ENCODE results near the gene COG1. TPM values are rescaled to one million over a fixed set of nuclear protein-coding genes. Genes with fewer than 3 reads are reported as not detected.

COG1 gene
- total and polyA plus RNA-seq, 10 donors, result 8.9 to 48.8 (median 32.2) TPM

DNA sequence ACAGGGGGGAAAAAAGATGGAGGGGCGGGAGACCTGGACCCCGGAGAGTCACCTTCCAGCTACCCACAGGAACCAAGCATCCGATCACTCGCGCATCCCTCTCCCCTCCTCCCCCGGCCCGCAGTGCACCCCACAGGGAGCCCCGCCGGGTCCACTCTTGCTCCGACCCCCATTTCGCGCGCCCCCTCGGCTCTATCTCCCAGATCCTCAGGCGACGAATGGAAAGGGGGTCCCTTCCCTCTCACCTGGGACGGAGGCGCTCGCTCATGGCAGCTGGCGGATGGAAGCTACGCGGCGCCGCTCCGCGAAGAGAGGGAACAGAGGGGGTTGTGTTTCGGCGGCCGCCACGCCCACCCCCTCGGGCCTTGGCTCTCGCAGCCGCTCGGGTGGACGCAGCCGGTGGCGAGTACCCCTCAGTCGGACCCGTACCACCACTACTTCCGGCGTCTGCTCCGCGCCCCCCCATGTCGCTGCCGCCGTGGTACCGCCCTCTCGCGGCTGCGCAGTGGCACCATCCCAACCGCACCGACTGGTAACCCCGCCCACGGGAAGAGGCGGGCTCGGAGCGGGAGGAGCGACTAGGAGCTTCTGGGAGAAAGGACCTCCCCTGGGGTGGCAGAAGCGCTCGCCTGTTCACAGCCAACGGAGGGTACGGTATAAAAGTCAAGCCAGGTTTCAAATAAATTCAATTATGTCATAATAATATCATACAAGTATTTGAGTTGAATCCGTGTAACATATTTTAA is 39.2 kb downstream of the COG1 start:
- H3K27ac ChIP-seq, result peak overlapping the region; percentile 73 to 92 (median 88)
- H3K4me1 ChIP-seq, result peaks cover 33 to 81% (median 59%) of the 10 kb centered on the region in 6 donors
- no peaks in the 10 kb centered on the region for H3K27me3 ChIP-seq (replicated peaks in 1 of 7)
- intact Hi-C loops (cut with DNase I; ENCODE audit: low total_unique reads), result loop anchor here (5.0 kb wide), 1 partner anchor 35 kb away; no protein-coding TSS in a partner anchor
- WGBS, 5 donors, result 0% methylated on average over 33 to 63 of the region's 63 CpGs
- TF ChIP-seq POLR2AphosphoS5 (IDR thresholded peaks at IDR 0.05) (peak; percentile 93 to 97 (median 96)), POLR2A (IDR thresholded peaks at IDR 0.05) (peak in 1 of 3 donors; percentile 17)
- TF ChIP-seq, protein P1, sequence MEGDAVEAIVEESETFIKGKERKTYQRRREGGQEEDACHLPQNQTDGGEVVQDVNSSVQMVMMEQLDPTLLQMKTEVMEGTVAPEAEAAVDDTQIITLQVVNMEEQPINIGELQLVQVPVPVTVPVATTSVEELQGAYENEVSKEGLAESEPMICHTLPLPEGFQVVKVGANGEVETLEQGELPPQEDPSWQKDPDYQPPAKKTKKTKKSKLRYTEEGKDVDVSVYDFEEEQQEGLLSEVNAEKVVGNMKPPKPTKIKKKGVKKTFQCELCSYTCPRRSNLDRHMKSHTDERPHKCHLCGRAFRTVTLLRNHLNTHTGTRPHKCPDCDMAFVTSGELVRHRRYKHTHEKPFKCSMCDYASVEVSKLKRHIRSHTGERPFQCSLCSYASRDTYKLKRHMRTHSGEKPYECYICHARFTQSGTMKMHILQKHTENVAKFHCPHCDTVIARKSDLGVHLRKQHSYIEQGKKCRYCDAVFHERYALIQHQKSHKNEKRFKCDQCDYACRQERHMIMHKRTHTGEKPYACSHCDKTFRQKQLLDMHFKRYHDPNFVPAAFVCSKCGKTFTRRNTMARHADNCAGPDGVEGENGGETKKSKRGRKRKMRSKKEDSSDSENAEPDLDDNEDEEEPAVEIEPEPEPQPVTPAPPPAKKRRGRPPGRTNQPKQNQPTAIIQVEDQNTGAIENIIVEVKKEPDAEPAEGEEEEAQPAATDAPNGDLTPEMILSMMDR (IDR thresholded peaks at IDR 0.05 in 8 of 11, conservative IDR thresholded peaks at IDR 0.05 in 3 of 11), result peak in 10 of 11 experiments; percentile 4 to 71 (median 47)
- H3K36me3 ChIP-seq, result peaks cover 0 to 24% (median 13%) of the 10 kb centered on the region in 6 donors
- DNase-seq, result peak; percentile 99
- peak overlapping the region; percentile 80 to 99 (median 92) for H3K4me3 ChIP-seq
- H3K9me3 ChIP-seq, result no peaks in the 10 kb centered on the region

DNA sequence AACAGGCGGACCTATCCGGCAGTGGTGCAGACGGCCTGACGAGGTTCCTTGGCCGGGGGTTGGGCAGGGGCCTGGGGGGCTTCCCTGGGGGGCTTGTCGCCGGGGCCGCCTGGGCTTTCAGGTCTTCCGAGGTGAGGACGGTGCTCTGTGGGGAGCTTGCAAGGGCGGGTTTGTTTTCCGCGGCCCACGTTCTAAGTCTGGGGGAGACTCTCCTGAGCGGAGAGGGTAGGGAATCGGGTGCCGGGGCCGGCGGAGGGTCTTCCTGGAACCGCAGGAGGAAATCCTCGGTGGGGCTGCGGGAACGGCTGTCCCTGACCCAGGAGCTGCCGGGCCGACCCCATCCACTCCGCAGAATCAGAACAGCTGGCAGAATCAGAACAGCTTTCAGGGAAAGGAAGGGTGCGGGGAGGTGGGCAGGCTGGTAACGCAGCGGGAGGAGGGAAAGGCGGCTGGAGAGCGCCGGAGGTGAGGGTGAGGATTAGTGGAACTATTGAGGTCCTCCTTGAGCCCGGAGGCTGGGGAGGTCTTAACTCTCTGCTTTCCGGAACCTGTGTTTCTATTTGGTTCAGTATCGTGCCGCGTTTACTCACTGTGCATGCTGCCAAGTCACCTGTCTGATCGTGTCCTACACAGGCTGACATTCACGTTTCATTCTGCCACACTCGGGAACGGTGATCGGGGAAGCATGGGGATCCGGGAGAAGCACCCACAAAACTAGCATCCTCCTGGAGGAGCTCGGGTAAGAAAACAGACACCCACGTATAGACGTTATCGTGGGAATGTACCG is 39.9 kb downstream of the COG1 start:
- TF ChIP-seq POLR2AphosphoS5 (IDR thresholded peaks at IDR 0.05) (no peak), POLR2A (IDR thresholded peaks at IDR 0.05) (no peak)
- TF ChIP-seq, protein P1 (IDR thresholded peaks at IDR 0.05 in 8 of 11, conservative IDR thresholded peaks at IDR 0.05 in 3 of 11), result no peak
- H3K36me3 ChIP-seq, result peaks cover 0 to 28% (median 13%) of the 10 kb centered on the region in 6 donors
- peak overlapping the region; percentile 73 to 92 (median 88) for H3K27ac ChIP-seq
- H3K9me3 ChIP-seq, result no peaks in the 10 kb centered on the region
- H3K4me3 ChIP-seq, result peak overlapping the region; percentile 80 to 99 (median 92)
- WGBS, 5 donors, result 1% methylated on average over 47 to 48 of the region's 48 CpGs
- DNase-seq, result peak; percentile 92
- intact Hi-C loops (cut with DNase I; ENCODE audit: low total_unique reads), result loop anchor here (5.0 kb wide), 1 partner anchor 35 kb away; no protein-coding TSS in a partner anchor
- H3K4me1 ChIP-seq, result peaks cover 26 to 81% (median 59%) of the 10 kb centered on the region in 6 donors
- H3K27me3 ChIP-seq (replicated peaks in 1 of 7), result no peaks in the 10 kb centered on the region

DNA sequence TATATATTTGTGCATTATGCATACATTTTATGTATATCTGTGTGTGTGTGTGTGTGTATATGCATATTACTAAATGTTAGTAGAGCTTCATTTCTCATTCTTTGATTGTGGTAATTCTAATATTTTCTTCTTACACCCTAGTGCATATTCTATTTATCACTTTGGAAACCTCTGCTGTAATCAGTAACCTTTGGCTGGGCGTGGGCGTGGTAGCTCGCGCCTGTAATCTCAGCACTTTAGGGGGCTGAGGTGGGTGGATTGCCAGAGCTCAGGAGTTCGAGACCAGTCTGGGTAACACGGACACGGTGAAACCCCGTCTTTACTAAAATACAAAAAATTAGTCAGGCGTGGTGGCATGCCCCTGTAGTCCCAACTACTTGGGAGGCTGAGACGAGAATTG is 41.9 kb downstream of the COG1 start:
- 88 to 94% (median 92%) methylated on average over 10 of the region's 10 CpGs for WGBS, 5 donors
- TF ChIP-seq POLR2A (IDR thresholded peaks at IDR 0.05), result no peak
- TF ChIP-seq, protein P1 (IDR thresholded peaks at IDR 0.05 in 8 of 11, conservative IDR thresholded peaks at IDR 0.05 in 3 of 11), result no peak
- no peak for TF ChIP-seq POLR2AphosphoS5 (IDR thresholded peaks at IDR 0.05)
- H3K27me3 ChIP-seq (replicated peaks in 1 of 7), result no peaks in the 10 kb centered on the region
- no peak for DNase-seq
- peaks cover 14 to 77% (median 51%) of the 10 kb centered on the region in 6 donors for H3K4me1 ChIP-seq
- intact Hi-C loops (cut with DNase I; ENCODE audit: low total_unique reads), result loop anchor here (5.0 kb wide), 1 partner anchor 37 kb away; no protein-coding TSS in a partner anchor
- no peak overlapping the region for H3K4me3 ChIP-seq
- peaks cover 0 to 36% (median 13%) of the 10 kb centered on the region in 6 donors for H3K36me3 ChIP-seq
- no peaks in the 10 kb centered on the region for H3K9me3 ChIP-seq
- no peak overlapping the region for H3K27ac ChIP-seq
